Liver (tissue), 9 donors: Measurements from ENCODE around the gene GALNT17. TPM values are rescaled to one million over a fixed set of nuclear protein-coding genes. Genes with fewer than 3 reads are reported as not detected.

ENCODE experiments used
- DNase-seq: peaks from one replicate; pipeline ENCODE4 v3.0.0-alpha.2; 2017; ENCODE audit warnings: low spot score
- H3K27ac ChIP-seq, 2 donors: one replicate each; pipeline ENCODE4 v1.7.0; 2013; ENCODE audit warnings: inconsistent platforms in 2 of 2, low read length in 2 of 2, control low read depth in 1 of 2, low read depth in 1 of 2, mild to moderate bottlenecking in 1 of 2
- H3K27me3 ChIP-seq, 4 donors: one replicate each; pipeline versions ENCODE4 v1.6.1 to v1.7.0; 2013; ENCODE audit warnings: low read length in 3 of 4, inconsistent platforms in 1 of 4, mild to moderate bottlenecking in 1 of 4, moderate library complexity in 1 of 4; ENCODE audit not compliant: control insufficient read depth in 4 of 4, insufficient read depth in 4 of 4
- H3K36me3 ChIP-seq, 4 donors: one replicate each; pipeline versions ENCODE4 v1.6.1 to v1.7.0; 2013; ENCODE audit warnings: low read length in 3 of 4, mild to moderate bottlenecking in 3 of 4, low read depth in 1 of 4, moderate library complexity in 1 of 4; ENCODE audit not compliant: control insufficient read depth in 4 of 4, insufficient read depth in 3 of 4
- H3K4me1 ChIP-seq, 4 donors: one replicate each; pipeline versions ENCODE4 v1.6.1 to v1.7.0; 2013; ENCODE audit warnings: low read length in 3 of 4, mild to moderate bottlenecking in 3 of 4, moderate library complexity in 1 of 4; ENCODE audit not compliant: control insufficient read depth in 4 of 4, insufficient read depth in 4 of 4
- H3K4me3 ChIP-seq, 3 donors: one replicate each; pipeline versions ENCODE4 v1.6.1 to v1.7.0; 2013; ENCODE audit warnings: low read length in 3 of 3, control low read depth in 1 of 3, low read depth in 1 of 3, mild to moderate bottlenecking in 1 of 3
- H3K9ac ChIP-seq, 2 donors: one replicate each; pipeline ENCODE4 v1.7.0; 2013; ENCODE audit warnings: low read length in 2 of 2, mild to moderate bottlenecking in 2 of 2, moderate library complexity in 2 of 2, control low read depth in 1 of 2, low read depth in 1 of 2
- H3K9me3 ChIP-seq, 4 donors: one replicate each; pipeline versions ENCODE4 v1.6.1 to v1.7.0; 2013; ENCODE audit warnings: low read length in 3 of 4; ENCODE audit not compliant: control insufficient read depth in 4 of 4
- EGR1 ChIP-seq, 2 donors: IDR thresholded peaks; 2 replicates each; pipeline ENCODE4 v1.6.1; 2016 to 2018; ENCODE audit warnings: antibody characterized with exemption in 2 of 2, low read depth in 2 of 2
- FOXA1 ChIP-seq: IDR thresholded peaks from 2 replicates; pipeline ENCODE4 v1.6.1; 2016; ENCODE audit warnings: antibody characterized with exemption
- FOXA2 ChIP-seq: IDR thresholded peaks from 2 replicates; pipeline ENCODE4 v1.6.1; 2016; ENCODE audit warnings: antibody characterized with exemption
- GABPA ChIP-seq, 2 donors: IDR thresholded peaks in 1 of 2; conservative IDR thresholded peaks in 1 of 2; 2 replicates each; pipeline ENCODE4 v1.6.1; 2016; ENCODE audit warnings: antibody characterized with exemption in 2 of 2, mild to moderate bottlenecking in 1 of 2, moderate library complexity in 1 of 2
- HNF4A ChIP-seq, 2 donors: conservative IDR thresholded peaks; 2 replicates each; pipeline ENCODE4 v1.6.1; 2016; ENCODE audit warnings: antibody characterized with exemption in 2 of 2, mild to moderate bottlenecking in 2 of 2
- HNF4G ChIP-seq: IDR thresholded peaks from 2 replicates; pipeline ENCODE4 v1.6.1; 2016; ENCODE audit warnings: antibody characterized with exemption
- JUND ChIP-seq, 2 donors: IDR thresholded peaks; 2 replicates each; pipeline ENCODE4 v1.6.1; 2016; ENCODE audit warnings: antibody characterized with exemption in 2 of 2
- NR2F2 ChIP-seq: IDR thresholded peaks from 2 replicates; pipeline ENCODE4 v1.6.1; 2016; ENCODE audit warnings: antibody characterized with exemption
- RAD21 ChIP-seq, 2 donors: IDR thresholded peaks; 2 replicates each; pipeline ENCODE4 v1.6.1; 2016; ENCODE audit warnings: antibody characterized with exemption in 2 of 2, mild to moderate bottlenecking in 2 of 2
- RXRA ChIP-seq, 2 donors: IDR thresholded peaks; 2 replicates each; pipeline ENCODE4 v1.6.1; 2017 to 2018; ENCODE audit warnings: antibody characterized with exemption in 2 of 2, mild to moderate bottlenecking in 1 of 2
- SP1 ChIP-seq: IDR thresholded peaks from 2 replicates; pipeline ENCODE4 v1.6.1; 2018; ENCODE audit warnings: antibody characterized with exemption, mild to moderate bottlenecking
- TAF1 ChIP-seq: conservative IDR thresholded peaks from 2 replicates; pipeline ENCODE4 v1.6.1; 2016; ENCODE audit warnings: antibody characterized with exemption, mild to moderate bottlenecking
- YY1 ChIP-seq: IDR thresholded peaks from 2 replicates; pipeline ENCODE4 v1.6.1; 2016; ENCODE audit warnings: antibody characterized with exemption, mild to moderate bottlenecking
- WGBS: extraction: QIAGEN DNeasy Blood & Tissue Kit; methylation state at CpG from one replicate; pipeline ENCODE4 v1.1.7; 2013; 5-methylcytosine and 5-hydroxymethylcytosine counted together
- polyA plus RNA-seq, 2 donors: library from polyadenylated mRNA; stranded (reverse) in 1 of 2; unstranded in 1 of 2; fragments of 200-250 nt in 1 of 2; fragments of >200 nt in 1 of 2; fragmentation: Nextera tagmentation in 1 of 2; extraction: Ambion mirVana in 1 of 2; gene quantifications; one replicate each; pipeline versions ENCODE4 v1.2.1 to v1.2.3, GENCODE V29; 2013 to 2015
- total RNA-seq, 2 donors: library from RNA; depleted of rRNA; stranded (reverse); fragments of >200 nt; gene quantifications; one replicate each; pipeline ENCODE4 v1.2.3, GENCODE V29; 2014
- TF ChIP-seq, protein P1 (sequence below): IDR thresholded peaks from 2 replicates; pipeline ENCODE4 v1.6.1; 2016; ENCODE audit warnings: antibody characterized with exemption
- TF ChIP-seq, protein P2 (sequence below): fragments of 150-350 bp; IDR thresholded peaks from 2 replicates; pipeline ENCODE4 v1.5.1; 2017; ENCODE audit warnings: improper control_type of control experiment, low read depth, low read length; ENCODE audit not compliant: missing input control
- TF ChIP-seq, protein P3 (sequence below): IDR thresholded peaks from 2 replicates; pipeline ENCODE4 v1.6.1; 2016; ENCODE audit warnings: antibody characterized with exemption
- TF ChIP-seq, protein P4 (sequence below): IDR thresholded peaks from 2 replicates; pipeline ENCODE4 v1.6.1; 2016; ENCODE audit warnings: antibody characterized with exemption
- TF ChIP-seq, protein P5 (sequence below): IDR thresholded peaks from 2 replicates; pipeline ENCODE4 v1.6.1; 2016; ENCODE audit warnings: antibody characterized with exemption, mild to moderate bottlenecking
- donor health status: healthy.
- donor health status: healthy.
- donor health status: healthy.
- donor health status: healthy.
- donor health status: healthy.

GALNT17 gene
- total and polyA plus RNA-seq, 4 donors: 0.10 to 0.42 (median 0.37) TPM; not detected in 1

DNA sequence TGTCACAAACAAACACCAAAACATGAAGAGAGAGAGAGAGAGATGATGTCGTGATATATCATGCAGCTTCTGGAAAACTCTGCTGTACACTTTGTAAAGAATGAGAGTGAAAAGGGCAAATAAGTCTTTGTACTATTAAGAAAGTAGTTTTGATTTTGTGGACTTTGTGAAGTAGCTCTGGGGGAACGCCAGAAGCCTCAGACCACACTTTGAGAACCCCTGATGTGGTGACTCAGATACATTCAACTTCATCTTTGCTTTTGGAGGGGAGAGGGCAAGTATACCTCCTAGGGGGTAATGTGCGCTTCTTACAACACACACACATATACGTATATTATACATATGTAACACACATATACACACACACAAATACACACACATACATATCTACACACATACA, 84.3 kb downstream of the GALNT17 start:
- 83% methylated on average over 4 of the region's 4 CpGs for WGBS
- H3K9ac ChIP-seq: no peak overlapping the region
- TF ChIP-seq GABPA (IDR thresholded peaks at IDR 0.05 in 1 of 2, conservative IDR thresholded peaks at IDR 0.05 in 1 of 2) (no peak), SP1 (no peak), FOXA2 (no peak), HNF4G (no peak), YY1 (no peak), RAD21 (IDR thresholded peaks at IDR 0.05) (no peak), FOXA1 (no peak), NR2F2 (no peak), EGR1 (IDR thresholded peaks at IDR 0.05; ENCODE audit: low read depth in 2 of 2) (no peak), JUND (IDR thresholded peaks at IDR 0.05) (no peak), RXRA (IDR thresholded peaks at IDR 0.05) (no peak), TAF1 (no peak), HNF4A (conservative IDR thresholded peaks at IDR 0.05) (no peak)
- TF ChIP-seq, protein P1, sequence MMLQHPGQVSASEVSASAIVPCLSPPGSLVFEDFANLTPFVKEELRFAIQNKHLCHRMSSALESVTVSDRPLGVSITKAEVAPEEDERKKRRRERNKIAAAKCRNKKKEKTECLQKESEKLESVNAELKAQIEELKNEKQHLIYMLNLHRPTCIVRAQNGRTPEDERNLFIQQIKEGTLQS: no peak
- TF ChIP-seq, protein P2, sequence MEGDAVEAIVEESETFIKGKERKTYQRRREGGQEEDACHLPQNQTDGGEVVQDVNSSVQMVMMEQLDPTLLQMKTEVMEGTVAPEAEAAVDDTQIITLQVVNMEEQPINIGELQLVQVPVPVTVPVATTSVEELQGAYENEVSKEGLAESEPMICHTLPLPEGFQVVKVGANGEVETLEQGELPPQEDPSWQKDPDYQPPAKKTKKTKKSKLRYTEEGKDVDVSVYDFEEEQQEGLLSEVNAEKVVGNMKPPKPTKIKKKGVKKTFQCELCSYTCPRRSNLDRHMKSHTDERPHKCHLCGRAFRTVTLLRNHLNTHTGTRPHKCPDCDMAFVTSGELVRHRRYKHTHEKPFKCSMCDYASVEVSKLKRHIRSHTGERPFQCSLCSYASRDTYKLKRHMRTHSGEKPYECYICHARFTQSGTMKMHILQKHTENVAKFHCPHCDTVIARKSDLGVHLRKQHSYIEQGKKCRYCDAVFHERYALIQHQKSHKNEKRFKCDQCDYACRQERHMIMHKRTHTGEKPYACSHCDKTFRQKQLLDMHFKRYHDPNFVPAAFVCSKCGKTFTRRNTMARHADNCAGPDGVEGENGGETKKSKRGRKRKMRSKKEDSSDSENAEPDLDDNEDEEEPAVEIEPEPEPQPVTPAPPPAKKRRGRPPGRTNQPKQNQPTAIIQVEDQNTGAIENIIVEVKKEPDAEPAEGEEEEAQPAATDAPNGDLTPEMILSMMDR: no peak
- TF ChIP-seq, protein P3, sequence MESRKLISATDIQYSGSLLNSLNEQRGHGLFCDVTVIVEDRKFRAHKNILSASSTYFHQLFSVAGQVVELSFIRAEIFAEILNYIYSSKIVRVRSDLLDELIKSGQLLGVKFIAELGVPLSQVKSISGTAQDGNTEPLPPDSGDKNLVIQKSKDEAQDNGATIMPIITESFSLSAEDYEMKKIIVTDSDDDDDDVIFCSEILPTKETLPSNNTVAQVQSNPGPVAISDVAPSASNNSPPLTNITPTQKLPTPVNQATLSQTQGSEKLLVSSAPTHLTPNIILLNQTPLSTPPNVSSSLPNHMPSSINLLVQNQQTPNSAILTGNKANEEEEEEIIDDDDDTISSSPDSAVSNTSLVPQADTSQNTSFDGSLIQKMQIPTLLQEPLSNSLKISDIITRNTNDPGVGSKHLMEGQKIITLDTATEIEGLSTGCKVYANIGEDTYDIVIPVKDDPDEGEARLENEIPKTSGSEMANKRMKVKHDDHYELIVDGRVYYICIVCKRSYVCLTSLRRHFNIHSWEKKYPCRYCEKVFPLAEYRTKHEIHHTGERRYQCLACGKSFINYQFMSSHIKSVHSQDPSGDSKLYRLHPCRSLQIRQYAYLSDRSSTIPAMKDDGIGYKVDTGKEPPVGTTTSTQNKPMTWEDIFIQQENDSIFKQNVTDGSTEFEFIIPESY: no peak
- TF ChIP-seq, protein P4, sequence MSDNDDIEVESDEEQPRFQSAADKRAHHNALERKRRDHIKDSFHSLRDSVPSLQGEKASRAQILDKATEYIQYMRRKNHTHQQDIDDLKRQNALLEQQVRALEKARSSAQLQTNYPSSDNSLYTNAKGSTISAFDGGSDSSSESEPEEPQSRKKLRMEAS: no peak
- TF ChIP-seq, protein P5, sequence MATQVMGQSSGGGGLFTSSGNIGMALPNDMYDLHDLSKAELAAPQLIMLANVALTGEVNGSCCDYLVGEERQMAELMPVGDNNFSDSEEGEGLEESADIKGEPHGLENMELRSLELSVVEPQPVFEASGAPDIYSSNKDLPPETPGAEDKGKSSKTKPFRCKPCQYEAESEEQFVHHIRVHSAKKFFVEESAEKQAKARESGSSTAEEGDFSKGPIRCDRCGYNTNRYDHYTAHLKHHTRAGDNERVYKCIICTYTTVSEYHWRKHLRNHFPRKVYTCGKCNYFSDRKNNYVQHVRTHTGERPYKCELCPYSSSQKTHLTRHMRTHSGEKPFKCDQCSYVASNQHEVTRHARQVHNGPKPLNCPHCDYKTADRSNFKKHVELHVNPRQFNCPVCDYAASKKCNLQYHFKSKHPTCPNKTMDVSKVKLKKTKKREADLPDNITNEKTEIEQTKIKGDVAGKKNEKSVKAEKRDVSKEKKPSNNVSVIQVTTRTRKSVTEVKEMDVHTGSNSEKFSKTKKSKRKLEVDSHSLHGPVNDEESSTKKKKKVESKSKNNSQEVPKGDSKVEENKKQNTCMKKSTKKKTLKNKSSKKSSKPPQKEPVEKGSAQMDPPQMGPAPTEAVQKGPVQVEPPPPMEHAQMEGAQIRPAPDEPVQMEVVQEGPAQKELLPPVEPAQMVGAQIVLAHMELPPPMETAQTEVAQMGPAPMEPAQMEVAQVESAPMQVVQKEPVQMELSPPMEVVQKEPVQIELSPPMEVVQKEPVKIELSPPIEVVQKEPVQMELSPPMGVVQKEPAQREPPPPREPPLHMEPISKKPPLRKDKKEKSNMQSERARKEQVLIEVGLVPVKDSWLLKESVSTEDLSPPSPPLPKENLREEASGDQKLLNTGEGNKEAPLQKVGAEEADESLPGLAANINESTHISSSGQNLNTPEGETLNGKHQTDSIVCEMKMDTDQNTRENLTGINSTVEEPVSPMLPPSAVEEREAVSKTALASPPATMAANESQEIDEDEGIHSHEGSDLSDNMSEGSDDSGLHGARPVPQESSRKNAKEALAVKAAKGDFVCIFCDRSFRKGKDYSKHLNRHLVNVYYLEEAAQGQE: no peak

More for the DNA sequence above, 84.3 kb downstream of the GALNT17 start:
- Histone ChIP-seq H3K4me3 (no peak overlapping the region), H3K27ac (no peak overlapping the region), H3K36me3 (no peaks in the 10 kb centered on the region), H3K27me3 (no peaks in the 10 kb centered on the region), H3K9me3 (peaks cover 0 to 6% (median under 1%) of the 10 kb centered on the region in 4 donors), H3K4me1 (no peaks in the 10 kb centered on the region)
- DNase-seq: no peak
